ENCODE data around the gene PRKCE. TPM values are rescaled to one million over a fixed set of nuclear protein-coding genes. Genes with fewer than 3 reads are reported as not detected.
A peak's percentile ranks its signal among the peaks of the same experiment; 100 is the strongest.

PRKCE gene
- total and polyA plus RNA-seq, 2 donors (not counting 1 experiment from before 2014, with no cell fraction given), result 14.1 to 19.0 TPM

DNA sequence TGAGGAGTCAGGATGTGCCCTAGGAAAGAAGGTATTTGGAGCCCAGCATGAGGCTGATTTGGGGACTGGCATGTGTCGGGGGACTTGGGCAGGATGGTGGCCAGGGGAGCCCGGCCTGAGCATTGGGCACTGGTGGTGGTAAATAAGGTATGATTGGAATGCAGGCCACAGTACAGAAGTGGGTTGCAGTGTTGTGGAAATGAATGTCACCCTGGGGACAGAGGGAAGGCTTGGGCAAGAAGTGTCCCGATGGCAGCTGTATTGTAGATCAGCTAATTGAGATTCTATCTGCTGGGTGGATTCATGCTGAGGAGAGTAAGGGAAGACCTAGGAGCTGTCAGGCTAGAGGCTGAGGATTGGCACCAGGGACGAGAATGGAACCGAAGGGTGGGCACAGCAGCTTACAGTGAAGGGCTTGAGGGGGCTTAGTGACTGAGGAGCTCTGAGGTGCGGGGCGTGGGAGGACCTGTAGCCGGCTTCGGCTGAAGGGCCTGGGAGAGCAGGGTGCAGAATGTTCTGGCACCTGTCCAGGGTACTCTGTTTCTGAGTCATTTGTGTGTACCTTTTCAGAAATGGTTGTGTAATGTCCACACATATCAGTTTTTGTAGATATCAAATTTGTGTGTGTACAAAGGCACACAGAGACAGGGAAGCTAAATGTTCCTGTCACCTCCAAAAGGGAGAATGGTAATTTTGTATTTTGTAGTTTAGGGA lies 170.2 kb downstream of the PRKCE start:
- H3K4me3 ChIP-seq (replicated peaks in 1 of 4; ENCODE audit: control extremely low read depth in 1 of 4, insufficient read depth in 1 of 4, low read depth in 3 of 4, low read length in 4 of 4), result no peak overlapping the region
- no peak for TF ChIP-seq EZH2 (IDR thresholded peaks at IDR 0.05; ENCODE audit: low read length, missing control alignments)
- TF ChIP-seq, protein P1, sequence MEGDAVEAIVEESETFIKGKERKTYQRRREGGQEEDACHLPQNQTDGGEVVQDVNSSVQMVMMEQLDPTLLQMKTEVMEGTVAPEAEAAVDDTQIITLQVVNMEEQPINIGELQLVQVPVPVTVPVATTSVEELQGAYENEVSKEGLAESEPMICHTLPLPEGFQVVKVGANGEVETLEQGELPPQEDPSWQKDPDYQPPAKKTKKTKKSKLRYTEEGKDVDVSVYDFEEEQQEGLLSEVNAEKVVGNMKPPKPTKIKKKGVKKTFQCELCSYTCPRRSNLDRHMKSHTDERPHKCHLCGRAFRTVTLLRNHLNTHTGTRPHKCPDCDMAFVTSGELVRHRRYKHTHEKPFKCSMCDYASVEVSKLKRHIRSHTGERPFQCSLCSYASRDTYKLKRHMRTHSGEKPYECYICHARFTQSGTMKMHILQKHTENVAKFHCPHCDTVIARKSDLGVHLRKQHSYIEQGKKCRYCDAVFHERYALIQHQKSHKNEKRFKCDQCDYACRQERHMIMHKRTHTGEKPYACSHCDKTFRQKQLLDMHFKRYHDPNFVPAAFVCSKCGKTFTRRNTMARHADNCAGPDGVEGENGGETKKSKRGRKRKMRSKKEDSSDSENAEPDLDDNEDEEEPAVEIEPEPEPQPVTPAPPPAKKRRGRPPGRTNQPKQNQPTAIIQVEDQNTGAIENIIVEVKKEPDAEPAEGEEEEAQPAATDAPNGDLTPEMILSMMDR (conservative IDR thresholded peaks at IDR 0.05 in 1 of 2, IDR thresholded peaks at IDR 0.05 in 1 of 2; ENCODE audit: low read depth in 1 of 2, low read length in 2 of 2), result no peak
- H2AFZ ChIP-seq (ENCODE audit: low read length), result no peak overlapping the region
- H3K4me1 ChIP-seq (ENCODE audit: control insufficient read depth, extremely low read depth, insufficient read depth, low read length), result peaks cover 8% of the 10 kb centered on the region
- H3K27me3 ChIP-seq (ENCODE audit: control insufficient read depth, insufficient read depth, low read length), result no peaks in the 10 kb centered on the region
- H3K36me3 ChIP-seq (ENCODE audit: control insufficient read depth, insufficient read depth, low read length), result no peaks in the 10 kb centered on the region
- H3K9me3 ChIP-seq (ENCODE audit: control insufficient read depth, insufficient read depth, low read depth, low read length), result no peaks in the 10 kb centered on the region
- no peaks in the 10 kb centered on the region for H4K20me1 ChIP-seq (ENCODE audit: control insufficient read depth, extremely low read depth, insufficient read depth, low read length)
- peak; percentile 73 to 77 for DNase-seq (ENCODE audit: low read depth in 2 of 2)
- H3K79me2 ChIP-seq (ENCODE audit: control insufficient read depth, insufficient read depth, low read length), result no peaks in the 10 kb centered on the region
- no peak overlapping the region for H3K4me2 ChIP-seq (ENCODE audit: extremely low read depth, insufficient read depth, low read length)
- H3K27ac ChIP-seq (ENCODE audit: insufficient read depth, low read length), result no peak overlapping the region
- H3K9ac ChIP-seq (ENCODE audit: insufficient read depth, low read length), result no peak overlapping the region

DNA sequence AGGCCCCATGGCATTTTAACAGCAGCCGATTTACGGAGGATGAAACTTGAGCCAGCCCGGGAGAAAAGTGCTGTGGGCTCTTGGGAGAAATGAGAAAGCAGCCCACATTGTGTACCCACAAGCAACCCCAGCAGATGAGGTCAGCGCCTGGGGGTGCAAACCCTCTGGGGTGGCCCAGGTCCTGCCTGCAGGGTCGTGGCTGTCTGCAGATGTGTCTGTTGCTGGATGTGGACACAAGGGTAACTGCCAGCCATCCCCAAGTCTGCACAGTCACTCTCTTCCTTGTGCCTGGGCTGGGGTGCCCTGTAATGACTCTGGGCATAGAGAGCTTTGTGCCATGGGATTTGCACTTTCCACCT lies 170.8 kb downstream of the PRKCE start:
- Histone ChIP-seq H3K27ac (ENCODE audit: insufficient read depth, low read length) (no peak overlapping the region), H3K4me2 (ENCODE audit: extremely low read depth, insufficient read depth, low read length) (no peak overlapping the region), H3K36me3 (ENCODE audit: control insufficient read depth, insufficient read depth, low read length) (no peaks in the 10 kb centered on the region), H3K79me2 (ENCODE audit: control insufficient read depth, insufficient read depth, low read length) (no peaks in the 10 kb centered on the region), H3K4me3 (replicated peaks in 1 of 4; ENCODE audit: control extremely low read depth in 1 of 4, insufficient read depth in 1 of 4, low read depth in 3 of 4, low read length in 4 of 4) (no peak overlapping the region), H3K9me3 (ENCODE audit: control insufficient read depth, insufficient read depth, low read depth, low read length) (no peaks in the 10 kb centered on the region), H2AFZ (ENCODE audit: low read length) (no peak overlapping the region), H3K9ac (ENCODE audit: insufficient read depth, low read length) (no peak overlapping the region), H3K4me1 (ENCODE audit: control insufficient read depth, extremely low read depth, insufficient read depth, low read length) (peaks cover 8% of the 10 kb centered on the region), H4K20me1 (ENCODE audit: control insufficient read depth, extremely low read depth, insufficient read depth, low read length) (no peaks in the 10 kb centered on the region), H3K27me3 (ENCODE audit: control insufficient read depth, insufficient read depth, low read length) (no peaks in the 10 kb centered on the region)
- DNase-seq (ENCODE audit: low read depth in 2 of 2), result peak in 1 of 2 donors; percentile 39
- TF ChIP-seq, protein P1 (conservative IDR thresholded peaks at IDR 0.05 in 1 of 2, IDR thresholded peaks at IDR 0.05 in 1 of 2; ENCODE audit: low read depth in 1 of 2, low read length in 2 of 2), result no peak
- TF ChIP-seq EZH2 (IDR thresholded peaks at IDR 0.05; ENCODE audit: low read length, missing control alignments), result no peak

GRCh38 chr2:45823723-45824206 lies 172.3 kb downstream of the PRKCE start:
- no peak for DNase-seq (ENCODE audit: low read depth in 2 of 2)
- no peaks in the 10 kb centered on the region for H3K36me3 ChIP-seq (ENCODE audit: control insufficient read depth, insufficient read depth, low read length)
- TF ChIP-seq, protein P1 (conservative IDR thresholded peaks at IDR 0.05 in 1 of 2, IDR thresholded peaks at IDR 0.05 in 1 of 2; ENCODE audit: low read depth in 1 of 2, low read length in 2 of 2), result no peak
- no peak for TF ChIP-seq EZH2 (IDR thresholded peaks at IDR 0.05; ENCODE audit: low read length, missing control alignments)
- H3K79me2 ChIP-seq (ENCODE audit: control insufficient read depth, insufficient read depth, low read length), result no peaks in the 10 kb centered on the region
- peaks cover 8% of the 10 kb centered on the region for H3K4me1 ChIP-seq (ENCODE audit: control insufficient read depth, extremely low read depth, insufficient read depth, low read length)
- H3K9me3 ChIP-seq (ENCODE audit: control insufficient read depth, insufficient read depth, low read depth, low read length), result no peaks in the 10 kb centered on the region
- H2AFZ ChIP-seq (ENCODE audit: low read length), result no peak overlapping the region
- no peaks in the 10 kb centered on the region for H4K20me1 ChIP-seq (ENCODE audit: control insufficient read depth, extremely low read depth, insufficient read depth, low read length)
- H3K27ac ChIP-seq (ENCODE audit: insufficient read depth, low read length), result no peak overlapping the region
- no peak overlapping the region for H3K4me3 ChIP-seq (replicated peaks in 1 of 4; ENCODE audit: control extremely low read depth in 1 of 4, insufficient read depth in 1 of 4, low read depth in 3 of 4, low read length in 4 of 4)
- no peak overlapping the region for H3K9ac ChIP-seq (ENCODE audit: insufficient read depth, low read length)
- no peak overlapping the region for H3K4me2 ChIP-seq (ENCODE audit: extremely low read depth, insufficient read depth, low read length)
- H3K27me3 ChIP-seq (ENCODE audit: control insufficient read depth, insufficient read depth, low read length), result no peaks in the 10 kb centered on the region

Data from fibroblast of lung (primary cell).